ENCODE measurements around the gene IQCN. TPM values are rescaled to one million over a fixed set of nuclear protein-coding genes. Genes with fewer than 3 reads are reported as not detected.

IQCN gene
- total RNA-seq, 1 donor from 2014 or later = 1.6 TPM

DNA sequence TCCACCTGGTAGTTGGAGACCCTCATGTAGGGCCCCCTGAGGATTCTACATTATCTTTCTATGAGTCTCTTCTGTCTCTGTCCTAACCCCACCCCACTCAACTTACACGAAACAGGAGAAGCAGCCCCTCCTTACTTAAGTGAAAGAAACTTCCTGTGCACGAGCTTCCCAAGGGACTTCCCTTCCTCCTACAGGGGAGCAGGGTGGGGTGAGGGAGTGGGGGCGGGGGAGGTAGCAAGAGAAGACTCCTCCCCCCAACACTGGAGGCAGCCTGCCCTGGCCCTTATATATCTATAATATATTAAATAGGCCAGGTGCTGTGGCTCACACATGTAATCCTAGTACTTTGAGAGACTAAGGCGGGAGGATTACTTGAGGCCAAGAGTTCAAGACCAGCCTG lies 42.5 kb downstream of the IQCN start:
- Mint-ChIP-seq H3K27ac (ENCODE audit: unreplicated experiment) (no peak overlapping the region), H3K4me3 (ENCODE audit: unreplicated experiment) (no peak overlapping the region), H3K4me1 (ENCODE audit: low read depth) (peaks cover 19% of the 10 kb centered on the region), H3K36me3 (ENCODE audit: low read depth) (peaks cover 2% of the 10 kb centered on the region), H3K9me3 (ENCODE audit: low read depth) (peaks cover 7% of the 10 kb centered on the region), H3K27me3 (ENCODE audit: low read depth) (peaks cover 28% of the 10 kb centered on the region)
- no peak for DNase-seq (ENCODE audit: low spot score)
- TF ChIP-seq, protein P1, sequence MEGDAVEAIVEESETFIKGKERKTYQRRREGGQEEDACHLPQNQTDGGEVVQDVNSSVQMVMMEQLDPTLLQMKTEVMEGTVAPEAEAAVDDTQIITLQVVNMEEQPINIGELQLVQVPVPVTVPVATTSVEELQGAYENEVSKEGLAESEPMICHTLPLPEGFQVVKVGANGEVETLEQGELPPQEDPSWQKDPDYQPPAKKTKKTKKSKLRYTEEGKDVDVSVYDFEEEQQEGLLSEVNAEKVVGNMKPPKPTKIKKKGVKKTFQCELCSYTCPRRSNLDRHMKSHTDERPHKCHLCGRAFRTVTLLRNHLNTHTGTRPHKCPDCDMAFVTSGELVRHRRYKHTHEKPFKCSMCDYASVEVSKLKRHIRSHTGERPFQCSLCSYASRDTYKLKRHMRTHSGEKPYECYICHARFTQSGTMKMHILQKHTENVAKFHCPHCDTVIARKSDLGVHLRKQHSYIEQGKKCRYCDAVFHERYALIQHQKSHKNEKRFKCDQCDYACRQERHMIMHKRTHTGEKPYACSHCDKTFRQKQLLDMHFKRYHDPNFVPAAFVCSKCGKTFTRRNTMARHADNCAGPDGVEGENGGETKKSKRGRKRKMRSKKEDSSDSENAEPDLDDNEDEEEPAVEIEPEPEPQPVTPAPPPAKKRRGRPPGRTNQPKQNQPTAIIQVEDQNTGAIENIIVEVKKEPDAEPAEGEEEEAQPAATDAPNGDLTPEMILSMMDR (IDR thresholded peaks at IDR 0.05) = no peak

DNA sequence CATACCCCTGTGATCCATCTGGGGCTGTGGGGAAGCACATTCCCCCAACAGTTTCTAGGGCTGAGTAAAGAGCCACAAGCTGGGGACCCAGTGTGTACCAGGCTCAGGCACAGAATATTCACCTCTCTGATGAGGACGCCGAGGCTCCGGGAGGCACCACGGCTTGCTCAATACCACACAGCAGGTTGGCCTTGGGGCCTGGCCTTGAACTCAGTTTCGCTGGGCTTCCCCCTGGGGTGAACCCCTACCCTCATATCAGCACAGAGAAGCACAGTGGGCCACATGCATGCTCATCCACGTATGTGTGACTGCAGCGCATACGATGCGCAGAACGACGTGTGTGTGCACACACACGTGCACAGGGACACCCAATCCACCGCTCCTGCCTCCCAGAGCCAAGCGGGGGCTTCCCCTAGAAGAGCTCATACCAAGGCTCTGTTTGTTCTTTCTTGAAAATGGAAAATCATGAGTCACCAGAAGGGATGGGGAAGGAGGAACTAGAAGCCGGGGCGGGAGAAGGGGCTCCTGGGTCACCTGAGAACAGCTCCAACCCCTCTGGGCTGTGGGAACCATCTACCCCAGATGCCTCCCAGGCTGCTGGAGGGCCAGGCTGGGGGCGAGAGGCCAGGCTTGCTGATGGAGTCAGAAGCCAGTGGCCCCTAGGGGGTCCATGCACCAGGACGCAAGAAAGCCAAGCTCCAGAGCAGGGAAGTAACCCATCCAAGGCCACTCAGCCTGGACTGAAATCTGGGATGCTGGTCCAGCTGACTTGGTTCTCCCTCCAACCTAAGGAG lies 43.1 kb downstream of the IQCN start:
- no peak for DNase-seq (ENCODE audit: low spot score)
- Mint-ChIP-seq H3K36me3 (ENCODE audit: low read depth) (peaks cover 2% of the 10 kb centered on the region), H3K9me3 (ENCODE audit: low read depth) (peaks cover 7% of the 10 kb centered on the region), H3K27me3 (ENCODE audit: low read depth) (peaks cover 23% of the 10 kb centered on the region), H3K4me3 (ENCODE audit: unreplicated experiment) (no peak overlapping the region), H3K4me1 (ENCODE audit: low read depth) (peaks cover 22% of the 10 kb centered on the region), H3K27ac (ENCODE audit: unreplicated experiment) (no peak overlapping the region)
- TF ChIP-seq, protein P1 (IDR thresholded peaks at IDR 0.05) = no peak

DNA sequence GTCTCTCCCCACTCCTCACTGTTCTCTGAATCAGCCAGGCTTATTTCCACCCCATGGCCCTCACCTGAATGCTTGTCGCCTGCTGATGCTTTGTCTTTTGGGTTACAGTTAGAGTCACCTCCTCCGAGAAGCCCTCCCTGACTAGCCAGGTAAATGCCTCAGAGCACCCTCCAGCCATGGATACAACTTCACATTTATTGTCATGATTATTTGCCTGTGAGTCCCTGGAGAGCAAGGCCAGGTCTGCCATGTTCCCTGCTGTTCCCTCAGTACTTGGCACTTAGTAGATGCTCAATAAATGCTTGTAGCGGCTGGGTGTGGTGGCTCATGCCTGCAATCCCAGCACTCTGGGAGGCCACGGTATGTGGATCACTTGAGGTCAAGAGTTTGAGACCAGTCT lies 44.3 kb downstream of the IQCN start:
- H3K36me3 Mint-ChIP-seq (ENCODE audit: low read depth) = peaks cover 2% of the 10 kb centered on the region
- peaks cover 7% of the 10 kb centered on the region for H3K9me3 Mint-ChIP-seq (ENCODE audit: low read depth)
- H3K27me3 Mint-ChIP-seq (ENCODE audit: low read depth) = peaks cover 14% of the 10 kb centered on the region
- H3K4me3 Mint-ChIP-seq (ENCODE audit: unreplicated experiment) = no peak overlapping the region
- DNase-seq (ENCODE audit: low spot score) = no peak
- TF ChIP-seq, protein P1 (IDR thresholded peaks at IDR 0.05) = no peak
- peaks cover 34% of the 10 kb centered on the region for H3K4me1 Mint-ChIP-seq (ENCODE audit: low read depth)
- H3K27ac Mint-ChIP-seq (ENCODE audit: unreplicated experiment) = no peak overlapping the region

DNA sequence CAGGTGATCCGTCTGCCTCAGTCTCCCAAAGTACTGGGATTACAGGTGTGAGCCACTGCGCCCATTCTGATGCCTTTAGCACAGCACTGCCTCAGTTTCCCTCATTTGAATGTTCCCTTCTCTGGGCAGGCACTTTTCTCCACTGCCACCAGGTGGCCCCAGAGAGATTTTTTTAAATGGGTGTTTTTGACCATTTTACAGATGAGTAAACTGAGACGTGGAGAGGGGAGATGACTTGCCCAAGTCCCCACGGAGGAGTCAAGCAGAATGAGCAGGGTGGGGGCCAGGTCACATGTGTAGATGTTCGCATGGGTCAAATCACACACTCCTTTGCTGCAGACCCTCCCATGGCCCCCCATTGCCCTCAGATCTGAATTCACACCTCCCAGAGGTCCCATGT lies 44.8 kb downstream of the IQCN start:
- Mint-ChIP-seq H3K4me1 (ENCODE audit: low read depth) (peaks cover 38% of the 10 kb centered on the region), H3K27ac (ENCODE audit: unreplicated experiment) (no peak overlapping the region), H3K4me3 (ENCODE audit: unreplicated experiment) (no peak overlapping the region), H3K36me3 (ENCODE audit: low read depth) (peaks cover 2% of the 10 kb centered on the region), H3K27me3 (ENCODE audit: low read depth) (peaks cover 14% of the 10 kb centered on the region), H3K9me3 (ENCODE audit: low read depth) (peaks cover 7% of the 10 kb centered on the region)
- DNase-seq (ENCODE audit: low spot score) = no peak
- TF ChIP-seq, protein P1 (IDR thresholded peaks at IDR 0.05) = peak; percentile 75

DNA sequence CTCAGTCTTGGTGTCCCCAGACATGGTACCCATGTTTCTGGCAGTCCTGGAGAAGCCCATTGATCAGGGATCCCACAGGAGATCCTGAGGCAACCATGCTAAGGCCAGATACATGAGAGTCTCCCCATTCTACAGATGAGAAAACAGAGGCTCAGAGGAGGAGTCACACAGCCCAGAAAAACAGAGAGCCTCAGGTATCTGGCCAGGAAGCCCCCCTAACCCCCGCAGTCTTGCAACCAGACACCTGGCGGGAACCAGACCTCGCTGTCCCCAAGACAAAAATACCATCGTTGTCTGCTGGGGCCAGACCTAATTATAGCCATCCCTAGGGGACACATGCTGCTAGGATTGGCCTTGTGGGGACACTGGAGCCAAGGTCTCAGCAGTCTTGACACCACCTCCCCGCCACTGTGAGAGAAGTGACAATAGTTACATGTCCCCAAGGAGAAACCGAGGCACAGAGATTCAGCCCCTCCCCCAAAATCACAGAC lies 46.4 kb downstream of the IQCN start:
- no peaks in the 10 kb centered on the region for H3K9me3 Mint-ChIP-seq (ENCODE audit: low read depth)
- peaks cover 42% of the 10 kb centered on the region for H3K4me1 Mint-ChIP-seq (ENCODE audit: low read depth)
- no peak for DNase-seq (ENCODE audit: low spot score)
- H3K36me3 Mint-ChIP-seq (ENCODE audit: low read depth) = no peaks in the 10 kb centered on the region
- no peak overlapping the region for H3K27ac Mint-ChIP-seq (ENCODE audit: unreplicated experiment)
- H3K4me3 Mint-ChIP-seq (ENCODE audit: unreplicated experiment) = no peak overlapping the region
- TF ChIP-seq, protein P1 (IDR thresholded peaks at IDR 0.05) = no peak
- peaks cover 10% of the 10 kb centered on the region for H3K27me3 Mint-ChIP-seq (ENCODE audit: low read depth)

Measured in chondrocyte (in vitro differentiated cells).